IPS-15b (cell line): Measurements from ENCODE around the gene FGF22.
"Not testable (repeated sequence)": the region's sequence is repeated elsewhere in the genome, so short reads cannot be mapped to it uniquely, and the experiment has no call there.

ENCODE experiments used
- H3K27me3 ChIP-seq: one replicate; pipeline ENCODE4 v1.6.1; 2013; ENCODE audit warnings: low read length; ENCODE audit not compliant: control insufficient read depth, insufficient read depth
- H3K36me3 ChIP-seq: one replicate; pipeline ENCODE4 v1.6.1; 2013; ENCODE audit warnings: low read length; ENCODE audit not compliant: control insufficient read depth, insufficient read depth
- H3K4me1 ChIP-seq: one replicate; pipeline ENCODE4 v1.6.1; 2013; ENCODE audit warnings: mild to moderate bottlenecking, low read length; ENCODE audit not compliant: control insufficient read depth, insufficient read depth
- H3K4me3 ChIP-seq: one replicate; pipeline ENCODE4 v1.5.1; 2013; ENCODE audit warnings: low read depth, low read length
- H3K9ac ChIP-seq: one replicate; pipeline ENCODE4 v1.6.1; 2013; ENCODE audit warnings: low read depth, mild to moderate bottlenecking, low read length
- H3K9me3 ChIP-seq: one replicate; pipeline ENCODE4 v1.6.1; 2013; ENCODE audit warnings: mild to moderate bottlenecking, low read length; ENCODE audit not compliant: control insufficient read depth, insufficient read depth

Gene FGF22

GRCh38 chr19:618247-618619 is 21.4 kb upstream of the FGF22 start:
- H3K9me3 ChIP-seq = no peaks in the 10 kb centered on the region
- no peak overlapping the region for H3K9ac ChIP-seq
- H3K4me3 ChIP-seq = no peak overlapping the region
- H3K36me3 ChIP-seq = peaks cover 59% of the 10 kb centered on the region
- H3K27me3 ChIP-seq = no peaks in the 10 kb centered on the region
- H3K4me1 ChIP-seq = no peaks in the 10 kb centered on the region

GRCh38 chr19:618674-619285 is 20.9 kb upstream of the FGF22 start:
- Histone ChIP-seq H3K4me1 (no peaks in the 10 kb centered on the region), H3K9me3 (no peaks in the 10 kb centered on the region), H3K4me3 (no peak overlapping the region), H3K36me3 (peaks cover 64% of the 10 kb centered on the region), H3K9ac (no peak overlapping the region), H3K27me3 (no peaks in the 10 kb centered on the region)

- no peak overlapping the region for H3K4me3 ChIP-seq
- no peaks in the 10 kb centered on the region for H3K27me3 ChIP-seq
- peaks cover 65% of the 10 kb centered on the region for H3K36me3 ChIP-seq
- H3K9me3 ChIP-seq = no peaks in the 10 kb centered on the region
- H3K4me1 ChIP-seq = no peaks in the 10 kb centered on the region
- no peak overlapping the region for H3K9ac ChIP-seq
Measured at GRCh38 chr19:619286-620002, 20.2 kb upstream of the FGF22 start.

GRCh38 chr19:620166-620862 is 19.4 kb upstream of the FGF22 start:
- H3K9me3 ChIP-seq = no peaks in the 10 kb centered on the region
- H3K4me3 ChIP-seq = no peak overlapping the region
- H3K27me3 ChIP-seq = no peaks in the 10 kb centered on the region
- H3K4me1 ChIP-seq = no peaks in the 10 kb centered on the region
- peaks cover 69% of the 10 kb centered on the region for H3K36me3 ChIP-seq
- no peak overlapping the region for H3K9ac ChIP-seq

- H3K36me3 ChIP-seq = peaks cover 69% of the 10 kb centered on the region
- H3K4me1 ChIP-seq, H3K9ac ChIP-seq, H3K9me3 ChIP-seq, H3K27me3 ChIP-seq, H3K4me3 ChIP-seq: not testable (repeated sequence)
Measured at GRCh38 chr19:621191-621590, 18.5 kb upstream of the FGF22 start.

GRCh38 chr19:621819-622218 is 17.9 kb upstream of the FGF22 start:
- H3K4me3 ChIP-seq = no peak overlapping the region
- peaks cover 69% of the 10 kb centered on the region for H3K36me3 ChIP-seq
- no peak overlapping the region for H3K9ac ChIP-seq
- H3K9me3 ChIP-seq = no peaks in the 10 kb centered on the region
- H3K27me3 ChIP-seq = no peaks in the 10 kb centered on the region
- no peaks in the 10 kb centered on the region for H3K4me1 ChIP-seq

- Histone ChIP-seq H3K27me3 (no peaks in the 10 kb centered on the region), H3K9me3 (no peaks in the 10 kb centered on the region), H3K4me3 (no peak overlapping the region), H3K9ac (no peak overlapping the region), H3K36me3 (peaks cover 70% of the 10 kb centered on the region), H3K4me1 (no peaks in the 10 kb centered on the region)
Measured at GRCh38 chr19:622666-623065, 17.0 kb upstream of the FGF22 start.

GRCh38 chr19:623175-623916 is 16.3 kb upstream of the FGF22 start:
- H3K4me1 ChIP-seq = no peaks in the 10 kb centered on the region

GRCh38 chr19:623974-624373 is 15.7 kb upstream of the FGF22 start:
- H3K9ac ChIP-seq = no peak overlapping the region
- H3K9me3 ChIP-seq = no peaks in the 10 kb centered on the region
- H3K4me1 ChIP-seq = no peaks in the 10 kb centered on the region
- H3K4me3 ChIP-seq = no peak overlapping the region
- H3K27me3 ChIP-seq = no peaks in the 10 kb centered on the region
- peaks cover 65% of the 10 kb centered on the region for H3K36me3 ChIP-seq

More at GRCh38 chr19:623175-623916, 16.3 kb upstream of the FGF22 start:
- H3K9ac ChIP-seq = no peak overlapping the region
- H3K36me3 ChIP-seq = peaks cover 65% of the 10 kb centered on the region
- H3K4me3 ChIP-seq = no peak overlapping the region
- H3K27me3 ChIP-seq = no peaks in the 10 kb centered on the region
- H3K9me3 ChIP-seq = no peaks in the 10 kb centered on the region

GRCh38 chr19:624433-625109 is 15.1 kb upstream of the FGF22 start:
- H3K36me3 ChIP-seq = peaks cover 64% of the 10 kb centered on the region
- no peaks in the 10 kb centered on the region for H3K4me1 ChIP-seq
- H3K27me3 ChIP-seq = no peaks in the 10 kb centered on the region
- H3K9ac ChIP-seq = no peak overlapping the region
- no peaks in the 10 kb centered on the region for H3K9me3 ChIP-seq
- H3K4me3 ChIP-seq = no peak overlapping the region

GRCh38 chr19:625257-625656 is 14.4 kb upstream of the FGF22 start:
- H3K9me3 ChIP-seq = no peaks in the 10 kb centered on the region
- H3K9ac ChIP-seq = no peak overlapping the region
- no peaks in the 10 kb centered on the region for H3K4me1 ChIP-seq
- peaks cover 61% of the 10 kb centered on the region for H3K36me3 ChIP-seq
- no peak overlapping the region for H3K4me3 ChIP-seq
- H3K27me3 ChIP-seq = no peaks in the 10 kb centered on the region
